MM.1S (cell line): ENCODE measurements around the gene CR1L.
"Not testable (repeated sequence)": the region's sequence is repeated elsewhere in the genome, so short reads cannot be mapped to it uniquely, and the experiment has no call there.

Source experiments
- DNase-seq: peaks from one replicate; pipeline ENCODE4 v3.0.0-alpha.2; 2015
- H2AFZ ChIP-seq: fragments of 300-600 bp; sonication (generic); 2 replicates; pipeline ENCODE4 v1.6.0; 2016; ENCODE audit warnings: antibody characterized with exemption, low read length
- H3F3A ChIP-seq: fragments of 300-600 bp; sonication (generic); 2 replicates; pipeline ENCODE4 v1.6.1; 2016; ENCODE audit warnings: mild to moderate bottlenecking, antibody characterized with exemption, low read length, moderate library complexity, mixed read lengths; ENCODE audit not compliant: insufficient read depth
- H3K27ac ChIP-seq: fragments of 300-600 bp; sonication (generic); 2 replicates; pipeline ENCODE4 v1.5.1; 2016; ENCODE audit warnings: mild to moderate bottlenecking, low read length
- H3K27me3 ChIP-seq: fragments of 300-600 bp; sonication (generic); replicated peaks from 2 replicates; pipeline ENCODE4 v1.6.0; 2016; ENCODE audit warnings: low read length; ENCODE audit not compliant: insufficient read depth
- H3K36me3 ChIP-seq: fragments of 300-600 bp; sonication (generic); replicated peaks from 2 replicates; pipeline ENCODE4 v1.6.1; 2016; ENCODE audit warnings: mild to moderate bottlenecking, low read length, mixed read lengths; ENCODE audit not compliant: insufficient read depth
- H3K4me1 ChIP-seq: fragments of 300-600 bp; sonication (generic); 2 replicates; pipeline ENCODE4 v1.6.1; 2016; ENCODE audit warnings: low read length, mixed read lengths
- H3K4me2 ChIP-seq: fragments of 300-600 bp; sonication (generic); 2 replicates; pipeline ENCODE4 v1.6.0; 2016; ENCODE audit warnings: low read depth, low read length
- H3K4me3 ChIP-seq: fragments of 300-600 bp; sonication (generic); 2 replicates; pipeline ENCODE4 v1.5.1; 2016; ENCODE audit warnings: low read length, mixed read lengths
- H3K79me2 ChIP-seq: fragments of 300-600 bp; sonication (generic); 2 replicates; pipeline ENCODE4 v1.6.1; 2016; ENCODE audit warnings: mixed run types, low read length, mixed read lengths
- H3K9ac ChIP-seq: fragments of 300-600 bp; sonication (generic); 2 replicates; pipeline ENCODE4 v1.6.1; 2016; ENCODE audit warnings: low read length, mixed read lengths
- H3K9me2 ChIP-seq: fragments of 300-600 bp; sonication (generic); replicated peaks from 2 replicates; pipeline ENCODE4 v1.6.1; 2016; ENCODE audit warnings: mild to moderate bottlenecking, low read length, mixed read lengths; ENCODE audit not compliant: insufficient read depth
- H3K9me3 ChIP-seq: fragments of 300-600 bp; sonication (generic); replicated peaks from 2 replicates; pipeline ENCODE4 v1.6.1; 2016; ENCODE audit warnings: mild to moderate bottlenecking, low read length, mixed read lengths; ENCODE audit not compliant: insufficient read depth
- H4K20me1 ChIP-seq: fragments of 300-600 bp; sonication (generic); 2 replicates; pipeline ENCODE4 v1.6.1; 2016; ENCODE audit warnings: mild to moderate bottlenecking, low read length, moderate library complexity, mixed read lengths; ENCODE audit not compliant: insufficient read depth
- EZH2 ChIP-seq: fragments of 300-600 bp; sonication (generic); optimal IDR thresholded peaks from 2 replicates; pipeline ENCODE3; 2017; ENCODE audit warnings: low read depth, mild to moderate bottlenecking, antibody characterized with exemption, low read length, mixed read lengths
- EZH2phosphoT487 ChIP-seq: fragments of 300-600 bp; sonication (generic); IDR thresholded peaks from 2 replicates; pipeline ENCODE4 v1.6.1; 2018; ENCODE audit warnings: antibody characterized with exemption, low read length
- TF ChIP-seq, protein P1 (sequence below): fragments of 300-600 bp; sonication (generic); IDR thresholded peaks from 2 replicates; pipeline ENCODE4 v1.5.1; 2016; ENCODE audit warnings: antibody characterized with exemption, low read length, mixed read lengths

Gene CR1L

GRCh38 chr1:207628776-207629175, 16.2 kb upstream of the CR1L start:
- H3F3A ChIP-seq = no peaks in the 10 kb centered on the region
- no peaks in the 10 kb centered on the region for H3K79me2 ChIP-seq
- H3K9ac ChIP-seq = no peak overlapping the region
- no peak overlapping the region for H2AFZ ChIP-seq
- no peak overlapping the region for H3K4me2 ChIP-seq
- H3K9me2 ChIP-seq = no peaks in the 10 kb centered on the region
- no peak for DNase-seq
- H3K27ac ChIP-seq = no peak overlapping the region
- TF ChIP-seq, protein P1, sequence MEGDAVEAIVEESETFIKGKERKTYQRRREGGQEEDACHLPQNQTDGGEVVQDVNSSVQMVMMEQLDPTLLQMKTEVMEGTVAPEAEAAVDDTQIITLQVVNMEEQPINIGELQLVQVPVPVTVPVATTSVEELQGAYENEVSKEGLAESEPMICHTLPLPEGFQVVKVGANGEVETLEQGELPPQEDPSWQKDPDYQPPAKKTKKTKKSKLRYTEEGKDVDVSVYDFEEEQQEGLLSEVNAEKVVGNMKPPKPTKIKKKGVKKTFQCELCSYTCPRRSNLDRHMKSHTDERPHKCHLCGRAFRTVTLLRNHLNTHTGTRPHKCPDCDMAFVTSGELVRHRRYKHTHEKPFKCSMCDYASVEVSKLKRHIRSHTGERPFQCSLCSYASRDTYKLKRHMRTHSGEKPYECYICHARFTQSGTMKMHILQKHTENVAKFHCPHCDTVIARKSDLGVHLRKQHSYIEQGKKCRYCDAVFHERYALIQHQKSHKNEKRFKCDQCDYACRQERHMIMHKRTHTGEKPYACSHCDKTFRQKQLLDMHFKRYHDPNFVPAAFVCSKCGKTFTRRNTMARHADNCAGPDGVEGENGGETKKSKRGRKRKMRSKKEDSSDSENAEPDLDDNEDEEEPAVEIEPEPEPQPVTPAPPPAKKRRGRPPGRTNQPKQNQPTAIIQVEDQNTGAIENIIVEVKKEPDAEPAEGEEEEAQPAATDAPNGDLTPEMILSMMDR = no peak
- TF ChIP-seq EZH2phosphoT487 (no peak), EZH2 (no peak)
- H4K20me1 ChIP-seq = no peaks in the 10 kb centered on the region
- no peak overlapping the region for H3K4me3 ChIP-seq
- H3K4me1 ChIP-seq = no peaks in the 10 kb centered on the region
- H3K36me3 ChIP-seq = no peaks in the 10 kb centered on the region
- no peaks in the 10 kb centered on the region for H3K27me3 ChIP-seq
- H3K9me3 ChIP-seq = no peaks in the 10 kb centered on the region

- no peak overlapping the region for H3K9ac ChIP-seq
- H2AFZ ChIP-seq = no peak overlapping the region
- no peaks in the 10 kb centered on the region for H3K9me2 ChIP-seq
- H3K79me2 ChIP-seq = no peaks in the 10 kb centered on the region
- DNase-seq = no peak
- no peaks in the 10 kb centered on the region for H4K20me1 ChIP-seq
- no peak overlapping the region for H3K27ac ChIP-seq
- no peaks in the 10 kb centered on the region for H3K4me1 ChIP-seq
- H3K36me3 ChIP-seq = no peaks in the 10 kb centered on the region
- TF ChIP-seq EZH2phosphoT487 (no peak), EZH2 (no peak)
- TF ChIP-seq, protein P1 = no peak
- H3K4me2 ChIP-seq = no peak overlapping the region
- no peaks in the 10 kb centered on the region for H3F3A ChIP-seq
- no peaks in the 10 kb centered on the region for H3K9me3 ChIP-seq
- no peaks in the 10 kb centered on the region for H3K27me3 ChIP-seq
- no peak overlapping the region for H3K4me3 ChIP-seq
These were observed 13.8 kb upstream of the CR1L start for GRCh38 chr1:207631137-207631536.

- H3K4me2 ChIP-seq = no peak overlapping the region
- no peak overlapping the region for H2AFZ ChIP-seq
- no peak overlapping the region for H3K27ac ChIP-seq
- no peak for DNase-seq
- no peaks in the 10 kb centered on the region for H3K79me2 ChIP-seq
- no peaks in the 10 kb centered on the region for H4K20me1 ChIP-seq
- H3K36me3 ChIP-seq = no peaks in the 10 kb centered on the region
- no peaks in the 10 kb centered on the region for H3K4me1 ChIP-seq
- no peak overlapping the region for H3K4me3 ChIP-seq
- no peak overlapping the region for H3K9ac ChIP-seq
- no peaks in the 10 kb centered on the region for H3K27me3 ChIP-seq
- no peaks in the 10 kb centered on the region for H3K9me2 ChIP-seq
- TF ChIP-seq, protein P1 = no peak
- TF ChIP-seq EZH2 (no peak), EZH2phosphoT487 (no peak)
- H3K9me3 ChIP-seq = no peaks in the 10 kb centered on the region
- H3F3A ChIP-seq = no peaks in the 10 kb centered on the region
These were observed 11.7 kb upstream of the CR1L start for GRCh38 chr1:207633226-207633625.

DNA sequence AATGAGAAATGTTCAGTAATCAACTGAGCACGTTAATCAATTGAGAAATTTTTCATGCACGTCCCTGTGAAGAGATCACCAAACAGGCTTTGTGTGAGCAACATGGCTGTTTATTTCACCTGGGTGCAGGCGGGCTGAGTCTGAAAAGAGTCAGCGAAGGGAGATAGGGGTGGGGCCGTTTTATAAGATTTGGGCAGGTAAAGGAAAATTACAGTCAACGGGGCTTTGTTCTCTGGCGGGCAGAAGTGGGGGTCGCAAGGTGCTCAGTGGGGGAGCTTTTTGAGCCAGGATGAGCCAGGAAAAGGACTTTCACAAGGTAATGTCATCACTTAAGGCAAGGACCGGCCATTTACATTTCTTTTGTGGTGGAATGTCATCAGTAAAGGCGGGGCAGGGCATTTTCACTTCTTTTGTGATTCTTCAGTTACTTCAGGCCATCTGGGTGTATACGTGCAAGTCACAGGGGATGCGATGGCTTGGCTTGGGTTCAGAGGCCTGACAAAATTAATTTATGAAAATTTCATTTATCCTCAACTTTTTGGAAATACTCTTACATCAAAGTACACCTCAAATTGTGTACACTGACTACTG, 11.1 kb upstream of the CR1L start:
- H2AFZ ChIP-seq, H3K9me2 ChIP-seq, H3K79me2 ChIP-seq, H3K9ac ChIP-seq, H3K27me3 ChIP-seq, H3K4me1 ChIP-seq, H3K27ac ChIP-seq, DNase-seq, H3K4me3 ChIP-seq, H4K20me1 ChIP-seq, H3K9me3 ChIP-seq, H3K36me3 ChIP-seq, H3K4me2 ChIP-seq, H3F3A ChIP-seq: not testable (repeated sequence)

GRCh38 chr1:207634293-207634692, 10.6 kb upstream of the CR1L start:
- H3K9me2 ChIP-seq, H3K36me3 ChIP-seq, H3K27ac ChIP-seq, H3K4me3 ChIP-seq, H3F3A ChIP-seq, H3K79me2 ChIP-seq, H3K9me3 ChIP-seq, H2AFZ ChIP-seq, H3K27me3 ChIP-seq, H3K4me2 ChIP-seq, DNase-seq, H4K20me1 ChIP-seq, H3K4me1 ChIP-seq, H3K9ac ChIP-seq: not testable (repeated sequence)
